ENCODE data around the gene CACHD1. TPM values are rescaled to one million over a fixed set of nuclear protein-coding genes. Genes with fewer than 3 reads are reported as not detected.

The CACHD1 gene
- total RNA-seq, 1 experiment from 2014 or later: under 0.01 TPM

GRCh38 chr1:64549464-64550239 lies 79.7 kb downstream of the CACHD1 start:
- no peak for DNase-seq (ENCODE audit: low read depth)

GRCh38 chr1:64550510-64550909 lies 80.6 kb downstream of the CACHD1 start:
- DNase-seq (ENCODE audit: low read depth): no peak

GRCh38 chr1:64550946-64551605 lies 81.1 kb downstream of the CACHD1 start:
- no peak for DNase-seq (ENCODE audit: low read depth)

- no peak for DNase-seq (ENCODE audit: low read depth)
Observed at GRCh38 chr1:64553285-64553684, 83.4 kb downstream of the CACHD1 start.

- DNase-seq (ENCODE audit: low read depth): no peak
Observed at GRCh38 chr1:64555947-64556346, 86.0 kb downstream of the CACHD1 start.

- DNase-seq (ENCODE audit: low read depth): no peak
Observed at GRCh38 chr1:64561993-64562392, 92.1 kb downstream of the CACHD1 start.

- no peak for DNase-seq (ENCODE audit: low read depth)
Observed at GRCh38 chr1:64563958-64564565, 94.1 kb downstream of the CACHD1 start.

- no peak for DNase-seq (ENCODE audit: low read depth)
Observed at GRCh38 chr1:64564891-64565290, 95.0 kb downstream of the CACHD1 start.

GRCh38 chr1:64567426-64568170 lies 97.7 kb downstream of the CACHD1 start:
- no peak for DNase-seq (ENCODE audit: low read depth)

GRCh38 chr1:64568171-64568450 lies 98.2 kb downstream of the CACHD1 start:
- no peak for DNase-seq (ENCODE audit: low read depth)

- DNase-seq (ENCODE audit: low read depth): no peak
Observed at GRCh38 chr1:64569411-64569810, 99.5 kb downstream of the CACHD1 start.

GRCh38 chr1:64570267-64570855 lies 100.4 kb downstream of the CACHD1 start:
- no peak for DNase-seq (ENCODE audit: low read depth)

GRCh38 chr1:64572222-64572900 lies 102.4 kb downstream of the CACHD1 start:
- no peak for DNase-seq (ENCODE audit: low read depth)

GRCh38 chr1:64574301-64574700 lies 104.4 kb downstream of the CACHD1 start:
- peak; percentile 19 for DNase-seq (ENCODE audit: low read depth)

GRCh38 chr1:64575881-64576676 lies 106.2 kb downstream of the CACHD1 start:
- DNase-seq (ENCODE audit: low read depth): no peak

- no peak for DNase-seq (ENCODE audit: low read depth)
Observed at GRCh38 chr1:64578270-64578973, 108.5 kb downstream of the CACHD1 start.

- no peak for DNase-seq (ENCODE audit: low read depth)
Observed at GRCh38 chr1:64579767-64580166, 109.8 kb downstream of the CACHD1 start.

- DNase-seq (ENCODE audit: low read depth): no peak
Observed at GRCh38 chr1:64581135-64581842, 111.4 kb downstream of the CACHD1 start.

- no peak for DNase-seq (ENCODE audit: low read depth)
Observed at GRCh38 chr1:64581843-64582185, 111.9 kb downstream of the CACHD1 start.
